SU-DHL-6 (cell line): Measurements from ENCODE around the gene PRDM11.

Experiments
- EZH2phosphoT487 ChIP-seq: fragments of 200-600 bp; sonication (generic), shearing (Covaris generic); conservative IDR thresholded peaks from 2 replicates; pipeline ENCODE4 v1.6.1; 2018; ENCODE audit warnings: mild to moderate bottlenecking, antibody characterized with exemption, low read length, moderate library complexity, mixed read lengths
- TF ChIP-seq, protein P1 (sequence below): fragments of 200-600 bp; sonication (generic); IDR thresholded peaks from one replicate; pipeline ENCODE4 v1.5.1; 2017; ENCODE audit warnings: antibody characterized with exemption, mild to moderate bottlenecking, low read length, moderate library complexity; ENCODE audit not compliant: insufficient read depth, poor library complexity, severe bottlenecking

- TF ChIP-seq, protein P1, sequence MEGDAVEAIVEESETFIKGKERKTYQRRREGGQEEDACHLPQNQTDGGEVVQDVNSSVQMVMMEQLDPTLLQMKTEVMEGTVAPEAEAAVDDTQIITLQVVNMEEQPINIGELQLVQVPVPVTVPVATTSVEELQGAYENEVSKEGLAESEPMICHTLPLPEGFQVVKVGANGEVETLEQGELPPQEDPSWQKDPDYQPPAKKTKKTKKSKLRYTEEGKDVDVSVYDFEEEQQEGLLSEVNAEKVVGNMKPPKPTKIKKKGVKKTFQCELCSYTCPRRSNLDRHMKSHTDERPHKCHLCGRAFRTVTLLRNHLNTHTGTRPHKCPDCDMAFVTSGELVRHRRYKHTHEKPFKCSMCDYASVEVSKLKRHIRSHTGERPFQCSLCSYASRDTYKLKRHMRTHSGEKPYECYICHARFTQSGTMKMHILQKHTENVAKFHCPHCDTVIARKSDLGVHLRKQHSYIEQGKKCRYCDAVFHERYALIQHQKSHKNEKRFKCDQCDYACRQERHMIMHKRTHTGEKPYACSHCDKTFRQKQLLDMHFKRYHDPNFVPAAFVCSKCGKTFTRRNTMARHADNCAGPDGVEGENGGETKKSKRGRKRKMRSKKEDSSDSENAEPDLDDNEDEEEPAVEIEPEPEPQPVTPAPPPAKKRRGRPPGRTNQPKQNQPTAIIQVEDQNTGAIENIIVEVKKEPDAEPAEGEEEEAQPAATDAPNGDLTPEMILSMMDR, result no peak
- no peak for TF ChIP-seq EZH2phosphoT487
These were observed 132.3 kb downstream of the PRDM11 start for GRCh38 chr11:45278714-45279113.
